ENCODE data around the gene SYK. TPM values are rescaled to one million over a fixed set of nuclear protein-coding genes. Genes with fewer than 3 reads are reported as not detected.

Gene SYK
- total and polyA plus RNA-seq, 2 donors (not counting 1 experiment from before 2014, with no cell fraction given): not detected

DNA sequence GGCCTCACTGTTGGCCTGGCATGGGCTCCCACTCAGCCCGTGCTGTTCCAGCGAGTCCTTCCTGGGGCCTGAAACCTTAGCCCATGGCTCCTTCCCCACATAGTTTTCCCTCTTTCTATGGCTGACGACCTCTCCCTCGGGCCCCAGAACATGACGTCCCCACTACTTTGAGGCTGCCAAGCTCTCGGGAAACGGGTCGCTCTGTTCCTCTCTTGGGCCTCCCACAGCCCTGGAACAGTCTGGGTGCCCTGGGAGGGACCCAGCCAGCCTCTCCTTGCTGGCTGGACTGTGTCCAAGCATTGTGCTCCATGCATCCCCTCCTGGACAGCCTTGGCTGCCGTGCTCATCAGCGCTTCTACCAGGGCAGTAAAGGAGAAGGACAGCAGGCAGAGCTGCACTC is 118.3 kb downstream of the SYK start:
- no peak overlapping the region for H3K4me3 ChIP-seq (replicated peaks in 1 of 4; ENCODE audit: control extremely low read depth in 1 of 4, insufficient read depth in 1 of 4, low read depth in 3 of 4, low read length in 4 of 4)
- no peak overlapping the region for H3K4me2 ChIP-seq (ENCODE audit: extremely low read depth, insufficient read depth, low read length)
- TF ChIP-seq, protein P1, sequence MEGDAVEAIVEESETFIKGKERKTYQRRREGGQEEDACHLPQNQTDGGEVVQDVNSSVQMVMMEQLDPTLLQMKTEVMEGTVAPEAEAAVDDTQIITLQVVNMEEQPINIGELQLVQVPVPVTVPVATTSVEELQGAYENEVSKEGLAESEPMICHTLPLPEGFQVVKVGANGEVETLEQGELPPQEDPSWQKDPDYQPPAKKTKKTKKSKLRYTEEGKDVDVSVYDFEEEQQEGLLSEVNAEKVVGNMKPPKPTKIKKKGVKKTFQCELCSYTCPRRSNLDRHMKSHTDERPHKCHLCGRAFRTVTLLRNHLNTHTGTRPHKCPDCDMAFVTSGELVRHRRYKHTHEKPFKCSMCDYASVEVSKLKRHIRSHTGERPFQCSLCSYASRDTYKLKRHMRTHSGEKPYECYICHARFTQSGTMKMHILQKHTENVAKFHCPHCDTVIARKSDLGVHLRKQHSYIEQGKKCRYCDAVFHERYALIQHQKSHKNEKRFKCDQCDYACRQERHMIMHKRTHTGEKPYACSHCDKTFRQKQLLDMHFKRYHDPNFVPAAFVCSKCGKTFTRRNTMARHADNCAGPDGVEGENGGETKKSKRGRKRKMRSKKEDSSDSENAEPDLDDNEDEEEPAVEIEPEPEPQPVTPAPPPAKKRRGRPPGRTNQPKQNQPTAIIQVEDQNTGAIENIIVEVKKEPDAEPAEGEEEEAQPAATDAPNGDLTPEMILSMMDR (conservative IDR thresholded peaks at IDR 0.05 in 1 of 2, IDR thresholded peaks at IDR 0.05 in 1 of 2; ENCODE audit: low read depth in 1 of 2, low read length in 2 of 2): no peak
- no peak for TF ChIP-seq EZH2 (IDR thresholded peaks at IDR 0.05; ENCODE audit: low read length, missing control alignments)
- H3K27ac ChIP-seq (ENCODE audit: insufficient read depth, low read length): no peak overlapping the region
- H3K4me1 ChIP-seq (ENCODE audit: control insufficient read depth, extremely low read depth, insufficient read depth, low read length): no peaks in the 10 kb centered on the region
- no peak overlapping the region for H2AFZ ChIP-seq (ENCODE audit: low read length)
- H4K20me1 ChIP-seq (ENCODE audit: control insufficient read depth, extremely low read depth, insufficient read depth, low read length): no peaks in the 10 kb centered on the region
- no peak overlapping the region for H3K9ac ChIP-seq (ENCODE audit: insufficient read depth, low read length)
- no peaks in the 10 kb centered on the region for H3K36me3 ChIP-seq (ENCODE audit: control insufficient read depth, insufficient read depth, low read length)
- no peaks in the 10 kb centered on the region for H3K27me3 ChIP-seq (ENCODE audit: control insufficient read depth, insufficient read depth, low read length)
- no peaks in the 10 kb centered on the region for H3K79me2 ChIP-seq (ENCODE audit: control insufficient read depth, insufficient read depth, low read length)
- H3K9me3 ChIP-seq (ENCODE audit: control insufficient read depth, insufficient read depth, low read depth, low read length): no peaks in the 10 kb centered on the region
- no peak for DNase-seq (ENCODE audit: low read depth in 2 of 2)

GRCh38 chr9:90921104-90921503 is 119.5 kb downstream of the SYK start:
- no peak overlapping the region for H2AFZ ChIP-seq (ENCODE audit: low read length)
- H4K20me1 ChIP-seq (ENCODE audit: control insufficient read depth, extremely low read depth, insufficient read depth, low read length): no peaks in the 10 kb centered on the region
- no peak overlapping the region for H3K27ac ChIP-seq (ENCODE audit: insufficient read depth, low read length)
- H3K4me1 ChIP-seq (ENCODE audit: control insufficient read depth, extremely low read depth, insufficient read depth, low read length): peaks cover 5% of the 10 kb centered on the region
- H3K4me2 ChIP-seq (ENCODE audit: extremely low read depth, insufficient read depth, low read length): no peak overlapping the region
- no peak for DNase-seq (ENCODE audit: low read depth in 2 of 2)
- H3K9me3 ChIP-seq (ENCODE audit: control insufficient read depth, insufficient read depth, low read depth, low read length): no peaks in the 10 kb centered on the region
- H3K36me3 ChIP-seq (ENCODE audit: control insufficient read depth, insufficient read depth, low read length): no peaks in the 10 kb centered on the region
- no peaks in the 10 kb centered on the region for H3K27me3 ChIP-seq (ENCODE audit: control insufficient read depth, insufficient read depth, low read length)
- no peak for TF ChIP-seq EZH2 (IDR thresholded peaks at IDR 0.05; ENCODE audit: low read length, missing control alignments)
- TF ChIP-seq, protein P1 (conservative IDR thresholded peaks at IDR 0.05 in 1 of 2, IDR thresholded peaks at IDR 0.05 in 1 of 2; ENCODE audit: low read depth in 1 of 2, low read length in 2 of 2): no peak
- no peak overlapping the region for H3K4me3 ChIP-seq (replicated peaks in 1 of 4; ENCODE audit: control extremely low read depth in 1 of 4, insufficient read depth in 1 of 4, low read depth in 3 of 4, low read length in 4 of 4)
- H3K79me2 ChIP-seq (ENCODE audit: control insufficient read depth, insufficient read depth, low read length): no peaks in the 10 kb centered on the region
- H3K9ac ChIP-seq (ENCODE audit: insufficient read depth, low read length): no peak overlapping the region

- Histone ChIP-seq H3K79me2 (ENCODE audit: control insufficient read depth, insufficient read depth, low read length) (no peaks in the 10 kb centered on the region), H3K4me2 (ENCODE audit: extremely low read depth, insufficient read depth, low read length) (no peak overlapping the region), H3K9me3 (ENCODE audit: control insufficient read depth, insufficient read depth, low read depth, low read length) (no peaks in the 10 kb centered on the region), H4K20me1 (ENCODE audit: control insufficient read depth, extremely low read depth, insufficient read depth, low read length) (no peaks in the 10 kb centered on the region), H3K27me3 (ENCODE audit: control insufficient read depth, insufficient read depth, low read length) (no peaks in the 10 kb centered on the region), H3K27ac (ENCODE audit: insufficient read depth, low read length) (no peak overlapping the region), H2AFZ (ENCODE audit: low read length) (no peak overlapping the region), H3K9ac (ENCODE audit: insufficient read depth, low read length) (no peak overlapping the region), H3K4me1 (ENCODE audit: control insufficient read depth, extremely low read depth, insufficient read depth, low read length) (peaks cover 10% of the 10 kb centered on the region), H3K36me3 (ENCODE audit: control insufficient read depth, insufficient read depth, low read length) (no peaks in the 10 kb centered on the region), H3K4me3 (replicated peaks in 1 of 4; ENCODE audit: control extremely low read depth in 1 of 4, insufficient read depth in 1 of 4, low read depth in 3 of 4, low read length in 4 of 4) (no peak overlapping the region)
- DNase-seq (ENCODE audit: low read depth in 2 of 2): no peak
- TF ChIP-seq EZH2 (IDR thresholded peaks at IDR 0.05; ENCODE audit: low read length, missing control alignments): no peak
- TF ChIP-seq, protein P1 (conservative IDR thresholded peaks at IDR 0.05 in 1 of 2, IDR thresholded peaks at IDR 0.05 in 1 of 2; ENCODE audit: low read depth in 1 of 2, low read length in 2 of 2): no peak
These were observed 120.3 kb downstream of the SYK start for GRCh38 chr9:90921969-90922368.
